OCI-LY1 (cell line): ENCODE data around the gene ADGRG2.

ENCODE experiments used
- H2AFZ ChIP-seq: fragments of 200-600 bp; sonication (generic), shearing (Covaris generic); 2 replicates; pipeline ENCODE4 v1.6.0; 2014; ENCODE audit warnings: antibody characterized with exemption, mild to moderate bottlenecking, low read length
- H3F3A ChIP-seq: fragments of 200-600 bp; sonication (generic), shearing (Covaris generic); 2 replicates; pipeline ENCODE4 v1.6.0; 2014; ENCODE audit warnings: mild to moderate bottlenecking, antibody characterized with exemption, low read length, moderate library complexity; ENCODE audit not compliant: insufficient read depth
- H3K27ac ChIP-seq: fragments of 200-600 bp; sonication (generic); 2 replicates; pipeline ENCODE4 v1.5.1; 2014; ENCODE audit warnings: low read length, mixed run types, mild to moderate bottlenecking, low read depth; ENCODE audit not compliant: poor library complexity, severe bottlenecking
- H3K27me3 ChIP-seq: fragments of 200-600 bp; sonication (generic); 2 replicates; pipeline ENCODE4 v1.6.0; 2014; ENCODE audit warnings: antibody characterized with exemption, mild to moderate bottlenecking, low read length, moderate library complexity; ENCODE audit not compliant: insufficient read depth
- H3K36me3 ChIP-seq: fragments of 200-600 bp; sonication (generic); 2 replicates; pipeline ENCODE4 v1.6.1; 2014; ENCODE audit warnings: mild to moderate bottlenecking, antibody characterized with exemption, low read length, moderate library complexity, mixed read lengths; ENCODE audit not compliant: insufficient read depth
- H3K4me1 ChIP-seq: fragments of 200-600 bp; sonication (generic); 2 replicates; pipeline ENCODE4 v1.5.1; 2014; ENCODE audit warnings: mild to moderate bottlenecking, low read length, moderate library complexity; ENCODE audit not compliant: insufficient read depth, severe bottlenecking
- H3K4me2 ChIP-seq: fragments of 200-600 bp; sonication (generic), shearing (Covaris generic); 2 replicates; pipeline ENCODE4 v1.6.1; 2014; ENCODE audit warnings: low read length
- H3K4me3 ChIP-seq: fragments of 200-600 bp; sonication (generic); 2 replicates; pipeline ENCODE4 v1.5.1; 2014; ENCODE audit warnings: low read length, low read depth, mild to moderate bottlenecking, mixed read lengths; ENCODE audit not compliant: poor library complexity, severe bottlenecking
- H3K79me2 ChIP-seq: fragments of 200-600 bp; shearing (Covaris generic); 2 replicates; pipeline ENCODE4 v1.6.1; 2016; ENCODE audit warnings: mixed run types, low read length, mixed read lengths; ENCODE audit not compliant: insufficient read depth
- H3K9ac ChIP-seq: fragments of 200-600 bp; sonication (generic), shearing (Covaris generic); 2 replicates; pipeline ENCODE4 v1.6.1; 2014; ENCODE audit warnings: mild to moderate bottlenecking, low read length, mixed read lengths
- H3K9me2 ChIP-seq: fragments of 200-600 bp; sonication (generic), shearing (Covaris generic); 2 replicates; pipeline ENCODE4 v1.6.1; 2014; ENCODE audit warnings: low read depth, mild to moderate bottlenecking, low read length, mixed read lengths
- H3K9me3 ChIP-seq: fragments of 200-600 bp; shearing (Covaris generic); 2 replicates; pipeline ENCODE4 v1.6.1; 2014; ENCODE audit warnings: low read length, mixed read lengths
- H4K20me1 ChIP-seq: fragments of 200-600 bp; sonication (generic), shearing (Covaris generic); 2 replicates; pipeline ENCODE4 v1.6.0; 2016; ENCODE audit warnings: mild to moderate bottlenecking, low read length; ENCODE audit not compliant: insufficient read depth
- EZH2 ChIP-seq: fragments of 200-600 bp; sonication (generic), shearing (Covaris generic); IDR thresholded peaks from 2 replicates; pipeline ENCODE4 v1.8.0; 2017; ENCODE audit warnings: borderline replicate concordance, mixed run types, mild to moderate bottlenecking, antibody characterized with exemption, low read length, moderate library complexity, mixed read lengths
- TF ChIP-seq, protein P1 (sequence below): fragments of 200-600 bp; sonication (generic), shearing (Covaris generic); IDR thresholded peaks from 2 replicates; pipeline ENCODE4 v1.5.1; 2017; ENCODE audit warnings: mild to moderate bottlenecking, antibody characterized with exemption, low read length, moderate library complexity, mixed read lengths

Gene ADGRG2

DNA sequence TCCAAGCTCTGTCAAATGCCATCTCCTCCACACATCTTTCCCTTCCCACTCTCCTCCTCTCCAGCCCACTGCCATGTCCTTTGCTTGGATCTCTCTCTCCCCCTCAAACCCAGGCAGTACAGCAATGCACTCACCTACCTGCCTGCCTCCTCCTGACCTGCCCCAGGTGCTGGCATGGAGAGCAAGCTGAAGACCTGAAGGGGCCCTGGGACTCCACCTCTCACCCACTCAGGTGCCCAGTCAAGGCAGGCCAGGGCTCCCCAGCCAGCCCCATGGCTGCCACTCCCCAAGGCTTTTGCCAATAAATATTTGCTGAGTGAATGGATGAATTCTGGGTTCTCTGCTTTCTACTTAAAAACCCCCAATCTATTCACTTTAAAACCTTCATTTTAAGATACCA, 125.7 kb downstream of the ADGRG2 start:
- Histone ChIP-seq H3K9me2 (no peaks in the 10 kb centered on the region), H3K9ac (no peak overlapping the region), H3K4me3 (no peak overlapping the region), H3K4me1 (no peaks in the 10 kb centered on the region), H2AFZ (no peak overlapping the region), H3K27me3 (no peaks in the 10 kb centered on the region), H3K4me2 (no peak overlapping the region), H3K9me3 (no peaks in the 10 kb centered on the region), H4K20me1 (no peaks in the 10 kb centered on the region), H3K27ac (no peak overlapping the region), H3K36me3 (no peaks in the 10 kb centered on the region), H3K79me2 (no peaks in the 10 kb centered on the region), H3F3A (no peaks in the 10 kb centered on the region)
- TF ChIP-seq EZH2, result no peak
- TF ChIP-seq, protein P1, sequence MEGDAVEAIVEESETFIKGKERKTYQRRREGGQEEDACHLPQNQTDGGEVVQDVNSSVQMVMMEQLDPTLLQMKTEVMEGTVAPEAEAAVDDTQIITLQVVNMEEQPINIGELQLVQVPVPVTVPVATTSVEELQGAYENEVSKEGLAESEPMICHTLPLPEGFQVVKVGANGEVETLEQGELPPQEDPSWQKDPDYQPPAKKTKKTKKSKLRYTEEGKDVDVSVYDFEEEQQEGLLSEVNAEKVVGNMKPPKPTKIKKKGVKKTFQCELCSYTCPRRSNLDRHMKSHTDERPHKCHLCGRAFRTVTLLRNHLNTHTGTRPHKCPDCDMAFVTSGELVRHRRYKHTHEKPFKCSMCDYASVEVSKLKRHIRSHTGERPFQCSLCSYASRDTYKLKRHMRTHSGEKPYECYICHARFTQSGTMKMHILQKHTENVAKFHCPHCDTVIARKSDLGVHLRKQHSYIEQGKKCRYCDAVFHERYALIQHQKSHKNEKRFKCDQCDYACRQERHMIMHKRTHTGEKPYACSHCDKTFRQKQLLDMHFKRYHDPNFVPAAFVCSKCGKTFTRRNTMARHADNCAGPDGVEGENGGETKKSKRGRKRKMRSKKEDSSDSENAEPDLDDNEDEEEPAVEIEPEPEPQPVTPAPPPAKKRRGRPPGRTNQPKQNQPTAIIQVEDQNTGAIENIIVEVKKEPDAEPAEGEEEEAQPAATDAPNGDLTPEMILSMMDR, result no peak

DNA sequence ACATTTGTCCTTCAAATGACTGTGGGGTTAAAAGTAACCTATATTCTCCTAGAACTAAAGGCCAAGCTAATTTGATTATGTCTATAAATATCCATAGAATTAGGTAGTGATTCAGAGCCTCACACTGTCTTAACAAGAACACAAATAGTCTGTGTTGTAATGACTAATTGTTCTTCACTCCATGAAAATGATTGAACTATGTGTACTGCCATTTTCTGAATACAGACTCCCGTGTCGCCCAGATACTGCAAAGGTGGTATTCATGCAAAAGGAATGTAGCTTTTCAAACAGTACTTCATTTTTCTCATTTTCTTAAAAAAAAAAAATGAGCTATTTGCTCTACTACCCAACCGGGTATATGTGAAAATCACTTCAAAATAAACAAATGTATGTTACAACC, 127.0 kb downstream of the ADGRG2 start:
- no peaks in the 10 kb centered on the region for H3F3A ChIP-seq
- H2AFZ ChIP-seq, result no peak overlapping the region
- no peaks in the 10 kb centered on the region for H3K9me3 ChIP-seq
- TF ChIP-seq, protein P1, result no peak
- no peak for TF ChIP-seq EZH2
- H3K27me3 ChIP-seq, result no peaks in the 10 kb centered on the region
- H3K27ac ChIP-seq, result no peak overlapping the region
- H3K36me3 ChIP-seq, result no peaks in the 10 kb centered on the region
- no peak overlapping the region for H3K4me2 ChIP-seq
- H3K9ac ChIP-seq, result no peak overlapping the region
- no peaks in the 10 kb centered on the region for H3K4me1 ChIP-seq
- no peaks in the 10 kb centered on the region for H3K79me2 ChIP-seq
- no peak overlapping the region for H3K4me3 ChIP-seq
- no peaks in the 10 kb centered on the region for H3K9me2 ChIP-seq
- H4K20me1 ChIP-seq, result no peaks in the 10 kb centered on the region

DNA sequence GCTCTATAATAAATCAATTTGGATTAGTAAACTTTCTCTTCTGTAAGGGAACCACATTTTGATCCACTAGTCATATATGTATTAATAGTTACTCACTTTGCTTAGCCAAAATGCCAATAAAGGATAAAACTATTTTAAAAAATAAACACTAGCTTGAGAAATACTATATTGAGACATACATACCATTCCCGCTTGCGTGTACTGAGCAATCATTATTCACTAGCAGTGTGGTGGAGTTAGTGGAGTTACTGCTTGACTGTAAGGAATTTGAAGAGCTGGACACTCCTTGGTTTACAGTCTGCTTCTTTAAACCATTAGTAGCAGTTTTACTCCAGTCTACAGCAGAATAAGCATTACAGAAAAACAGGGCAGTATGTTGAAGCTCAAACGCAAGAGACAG, 127.6 kb downstream of the ADGRG2 start:
- H3K9me2 ChIP-seq, result no peaks in the 10 kb centered on the region
- no peak overlapping the region for H2AFZ ChIP-seq
- no peaks in the 10 kb centered on the region for H3K79me2 ChIP-seq
- no peaks in the 10 kb centered on the region for H3K9me3 ChIP-seq
- H3K4me1 ChIP-seq, result no peaks in the 10 kb centered on the region
- no peak for TF ChIP-seq EZH2
- TF ChIP-seq, protein P1, result no peak
- no peaks in the 10 kb centered on the region for H3K36me3 ChIP-seq
- no peak overlapping the region for H3K9ac ChIP-seq
- no peak overlapping the region for H3K27ac ChIP-seq
- H4K20me1 ChIP-seq, result no peaks in the 10 kb centered on the region
- H3K4me3 ChIP-seq, result no peak overlapping the region
- H3F3A ChIP-seq, result no peaks in the 10 kb centered on the region
- no peak overlapping the region for H3K4me2 ChIP-seq
- no peaks in the 10 kb centered on the region for H3K27me3 ChIP-seq
